H1 (cell line): Measurements from ENCODE around the gene ARHGAP15. TPM values are rescaled to one million over a fixed set of nuclear protein-coding genes. Genes with fewer than 3 reads are reported as not detected.

Source experiments
- CTCF ChIA-PET: fragments of 300-600 bp; sonication (Branson Sonifier 250); formaldehyde crosslinking; loops from one replicate; lab custom pipeline; 2021; ENCODE audit not compliant: partially characterized antibody; lab: Charles Lee
- POLR2A ChIA-PET: fragments of 300-600 bp; sonication (Branson Sonifier 250); formaldehyde crosslinking; loops from one replicate; lab custom pipeline; 2021; ENCODE audit warnings: inconsistent platforms; ENCODE audit not compliant: partially characterized antibody; lab: Charles Lee
- DNase-seq, 2 experiments: peaks; one replicate each; pipeline versions ENCODE4 v3.0.0 to v3.0.0-alpha.2; 2010 to 2022; ENCODE audit warnings: low spot score in 2 of 2, low read depth in 1 of 2, mixed read lengths in 1 of 2
- FAIRE-seq: peaks from 2 replicates; lab custom pipeline; 2011; peaks lifted over from hg19 to GRCh38; lab: Jason Lieb, UNC
- H2AFZ ChIP-seq: 2 replicates; pipeline ENCODE4 v1.8.1; 2012; ENCODE audit warnings: low read length, inconsistent platforms
- H2AK5ac ChIP-seq: 2 replicates; pipeline ENCODE4 v1.6.1; 2013; ENCODE audit warnings: low read depth, low read length
- H2BK120ac ChIP-seq: replicated peaks from 2 replicates; pipeline ENCODE3; 2013; ENCODE audit warnings: low read depth, low read length, inconsistent platforms
- H2BK12ac ChIP-seq: 2 replicates; pipeline ENCODE4 v1.6.1; 2013; ENCODE audit warnings: low read depth, low read length
- H2BK15ac ChIP-seq: 2 replicates; pipeline ENCODE4 v1.6.1; 2013; ENCODE audit warnings: low read length
- H2BK20ac ChIP-seq: 2 replicates; pipeline ENCODE4 v1.6.1; 2013; ENCODE audit warnings: low read length
- H2BK5ac ChIP-seq: 2 replicates; pipeline ENCODE4 v1.6.1; 2013; ENCODE audit warnings: low read depth, low read length
- H3K14ac ChIP-seq: 2 replicates; pipeline ENCODE4 v1.6.1; 2013; ENCODE audit warnings: inconsistent platforms; ENCODE audit not compliant: insufficient read length
- H3K18ac ChIP-seq: 2 replicates; pipeline ENCODE4 v1.6.1; 2013; ENCODE audit warnings: low read length; ENCODE audit errors: extremely low read depth
- H3K23ac ChIP-seq: 2 replicates; pipeline ENCODE4 v1.6.1; 2013; ENCODE audit warnings: inconsistent platforms; ENCODE audit not compliant: insufficient read length
- H3K23me2 ChIP-seq: 2 replicates; pipeline ENCODE4 v1.6.1; 2013; ENCODE audit warnings: low read depth, low read length
- H3K27ac ChIP-seq: 2 replicates; pipeline ENCODE4 v1.6.1; 2011; ENCODE audit warnings: low read depth, low read length, inconsistent platforms
- H3K27me3 ChIP-seq, 4 experiments: replicated peaks in 1 of 4; 1 replicate in 1 of 4; 2 replicates in 3 of 4; pipeline versions ENCODE4 v1.6.1 to v1.8.1; 2011 to 2013; ENCODE audit warnings: low read length in 3 of 4, mild to moderate bottlenecking in 3 of 4, inconsistent platforms in 2 of 4, mixed read lengths in 2 of 4, moderate library complexity in 1 of 4; ENCODE audit not compliant: control insufficient read depth in 3 of 4, insufficient read depth in 3 of 4; ENCODE audit errors: extremely low read depth in 1 of 4
- H3K36me3 ChIP-seq, 4 experiments: 2 replicates each; pipeline versions ENCODE4 v1.6.1 to v1.8.1; 2011 to 2013; ENCODE audit warnings: mild to moderate bottlenecking in 4 of 4, low read length in 3 of 4, moderate library complexity in 2 of 4, control low read depth in 1 of 4, inconsistent platforms in 1 of 4; ENCODE audit not compliant: insufficient read depth in 4 of 4, control insufficient read depth in 2 of 4
- H3K4ac ChIP-seq: replicated peaks from 2 replicates; pipeline ENCODE3; 2013; ENCODE audit warnings: low read length, low read depth, mixed read lengths, inconsistent platforms; ENCODE audit not compliant: insufficient read length
- H3K4me1 ChIP-seq, 4 experiments: replicated peaks in 1 of 4; 1 replicate in 1 of 4; 2 replicates in 3 of 4; pipeline versions ENCODE4 v1.6.1 to v1.8.1; 2011 to 2013; ENCODE audit warnings: low read length in 3 of 4, inconsistent platforms in 2 of 4, mixed read lengths in 1 of 4; ENCODE audit not compliant: insufficient read depth in 4 of 4, control insufficient read depth in 3 of 4
- H3K4me2 ChIP-seq, 2 experiments: 2 replicates each; pipeline versions ENCODE4 v1.6.1 to v1.8.1; 2011 to 2013; ENCODE audit warnings: low read depth in 2 of 2, low read length in 2 of 2, control low read depth in 1 of 2, inconsistent platforms in 1 of 2, mild to moderate bottlenecking in 1 of 2; ENCODE audit not compliant: insufficient read depth in 1 of 2
- H3K4me3 ChIP-seq, 4 experiments: fragments of 200-600, 300-600 bp in 1 of 4; sonication (generic), shearing (Covaris generic), sonication (Bioruptor Twin) in 1 of 4; 2 replicates each; pipeline versions ENCODE4 v1.5.1 to v1.8.1; 2011 to 2016; ENCODE audit warnings: low read length in 4 of 4, low read depth in 3 of 4, control low read depth in 2 of 4, inconsistent platforms in 2 of 4, mild to moderate bottlenecking in 2 of 4, mixed read lengths in 1 of 4, moderate library complexity in 1 of 4; ENCODE audit not compliant: insufficient read depth in 2 of 4; ENCODE audit errors: extremely low read depth in 1 of 4
- H3K56ac ChIP-seq: replicated peaks from 2 replicates; pipeline ENCODE3; 2013; ENCODE audit warnings: low read depth, mild to moderate bottlenecking, mixed read lengths, low read length, inconsistent platforms; ENCODE audit not compliant: insufficient read length
- H3K79me1 ChIP-seq: 2 replicates; pipeline ENCODE4 v1.6.1; 2013; ENCODE audit warnings: low read depth, low read length, control low read depth
- H3K79me2 ChIP-seq, 2 experiments: 2 replicates each; pipeline versions ENCODE4 v1.6.1 to v1.8.1; 2012 to 2013; ENCODE audit warnings: low read length in 2 of 2, mild to moderate bottlenecking in 2 of 2, inconsistent platforms in 1 of 2; ENCODE audit not compliant: insufficient read depth in 2 of 2, control insufficient read depth in 1 of 2
- H3K9ac ChIP-seq, 4 experiments: replicated peaks in 1 of 4; 1 replicate in 1 of 4; 2 replicates in 3 of 4; pipeline versions ENCODE4 v1.6.1 to v1.8.1; 2011 to 2013; ENCODE audit warnings: low read depth in 3 of 4, low read length in 3 of 4, control low read depth in 2 of 4, mild to moderate bottlenecking in 2 of 4, moderate library complexity in 2 of 4, inconsistent platforms in 1 of 4; ENCODE audit errors: extremely low read depth in 1 of 4
- H3K9me3 ChIP-seq, 2 experiments: 2 replicates each; pipeline versions ENCODE4 v1.6.1 to v1.8.1; 2012 to 2013; ENCODE audit warnings: mild to moderate bottlenecking in 2 of 2, moderate library complexity in 2 of 2, control low read depth in 1 of 2, inconsistent platforms in 1 of 2, low read depth in 1 of 2, low read length in 1 of 2, mixed read lengths in 1 of 2; ENCODE audit not compliant: insufficient read depth in 2 of 2
- H4K20me1 ChIP-seq, 2 experiments: replicated peaks in 1 of 2; 2 replicates each; pipeline versions ENCODE3 to v1.8.1; 2011 to 2013; ENCODE audit warnings: inconsistent platforms in 2 of 2, low read length in 2 of 2, mild to moderate bottlenecking in 1 of 2; ENCODE audit not compliant: insufficient read depth in 2 of 2, control insufficient read depth in 1 of 2
- H4K5ac ChIP-seq: 2 replicates; pipeline ENCODE4 v1.6.1; 2013; ENCODE audit warnings: low read length, low read depth, mixed read lengths, inconsistent platforms; ENCODE audit not compliant: insufficient read length
- H4K8ac ChIP-seq: 2 replicates; pipeline ENCODE4 v1.8.0; 2013; ENCODE audit warnings: mild to moderate bottlenecking, moderate library complexity, low read length, inconsistent platforms; ENCODE audit not compliant: insufficient read depth; ENCODE audit errors: extremely low read depth
- H4K91ac ChIP-seq: replicated peaks from 2 replicates; pipeline ENCODE3; 2013; ENCODE audit warnings: low read length, mixed read lengths, inconsistent platforms; ENCODE audit not compliant: insufficient read length
- BCL11A ChIP-seq, 2 experiments: IDR thresholded peaks; one replicate each; pipeline ENCODE4 v1.6.1; 2011; ENCODE audit warnings: low read depth in 2 of 2, low read length in 2 of 2, mild to moderate bottlenecking in 2 of 2
- CTBP2 ChIP-seq: IDR thresholded peaks from 2 replicates; pipeline ENCODE4 v1.7.0; 2011; ENCODE audit warnings: borderline replicate concordance, mild to moderate bottlenecking, moderate library complexity, mixed read lengths, low read length; ENCODE audit not compliant: insufficient read depth, insufficient read length
- EZH2 ChIP-seq: fragments of 200-600 bp; sonication (generic); IDR thresholded peaks from 2 replicates; pipeline ENCODE4 v1.7.1; 2012; ENCODE audit warnings: low read depth, mild to moderate bottlenecking, moderate library complexity, low read length, inconsistent platforms; ENCODE audit not compliant: severe bottlenecking
- NRF1 ChIP-seq: IDR thresholded peaks from 2 replicates; pipeline ENCODE4 v1.6.1; 2011; ENCODE audit warnings: mild to moderate bottlenecking, low read depth, low read length, improper control_type of control experiment
- POLR2A ChIP-seq, 2 experiments: IDR thresholded peaks; 1 replicate in 1 of 2; 2 replicates in 1 of 2; pipeline ENCODE4 v1.6.1; 2011; ENCODE audit warnings: low read depth in 2 of 2, low read length in 2 of 2, mild to moderate bottlenecking in 2 of 2; ENCODE audit errors: control extremely low read depth in 1 of 2
- POU5F1 ChIP-seq: IDR thresholded peaks from 2 replicates; pipeline ENCODE4 v1.6.1; 2011; ENCODE audit warnings: low read depth, mild to moderate bottlenecking, low read length, moderate library complexity
- RNF2 ChIP-seq: fragments of 200-900, 300-1000 bp; sonication (generic); IDR thresholded peaks from 2 replicates; pipeline ENCODE4 v1.7.1; 2016; ENCODE audit warnings: borderline replicate concordance, low read depth, mild to moderate bottlenecking, antibody characterized with exemption, low read length; ENCODE audit not compliant: poor library complexity, severe bottlenecking; ENCODE audit errors: missing control alignments
- SP2 ChIP-seq: IDR thresholded peaks from 2 replicates; pipeline ENCODE4 v1.6.1; 2012; ENCODE audit warnings: mild to moderate bottlenecking, low read length, inconsistent platforms
- SUZ12 ChIP-seq: fragments of 200-600 bp; sonication (generic); IDR thresholded peaks from 2 replicates; pipeline ENCODE4 v1.6.1; 2012; ENCODE audit warnings: mild to moderate bottlenecking, inconsistent platforms, low read length, moderate library complexity, mixed read lengths
- TBP ChIP-seq: IDR thresholded peaks from 2 replicates; pipeline ENCODE4 v1.6.1; 2011; ENCODE audit warnings: low read depth, low read length, improper control_type of control experiment
- YY1 ChIP-seq: IDR thresholded peaks from 2 replicates; pipeline ENCODE4 v1.6.1; 2011; ENCODE audit warnings: low read depth, mild to moderate bottlenecking, low read length
- WGBS, 2 experiments: shearing (Covaris generic) in 1 of 2; methylation state at CpG; one replicate each; pipeline versions ENCODE4 v1.1.6 to v1.1.7; 2013 to 2015; ENCODE audit warnings: low lambda C conversion rate in 2 of 2, mixed read lengths in 2 of 2, inconsistent platforms in 1 of 2, low coverage in 1 of 2, missing lambda C conversion rate in 1 of 2; ENCODE audit not compliant: insufficient replicate concordance in 2 of 2, insufficient coverage in 1 of 2, insufficient read length in 1 of 2; ENCODE audit errors: extremely low coverage in 1 of 2, missing lambda C conversion rate in 1 of 2; 5-methylcytosine and 5-hydroxymethylcytosine counted together
- polyA plus RNA-seq, 7 experiments: library from polyadenylated mRNA; depleted of rRNA in 3 of 7; stranded (reverse) in 5 of 7; unstranded in 2 of 7; fragments of >200 nt in 5 of 7; fragments of 200-250 nt in 2 of 7; gene quantifications; 1 replicate in 5 of 7; 2 replicates in 1 of 7; 4 replicates in 1 of 7; pipeline versions ENCODE4 v1.2.1 to v1.2.3, GENCODE V29; 2011 to 2013; ENCODE audit warnings: missing spikeins in 2 of 7, mixed read lengths in 2 of 7
- total RNA-seq: library from RNA; stranded (reverse); fragmentation: NEBNext Ultra II Directional; extraction: Animal tissue kit (Norgen Biotek cat#: 25700); gene quantifications from 2 replicates; pipeline ENCODE4 v1.2.1, GENCODE V29; 2021
- TF ChIP-seq, protein P1 (sequence below), 3 experiments: IDR thresholded peaks; 1 replicate in 2 of 3; 2 replicates in 1 of 3; pipeline versions ENCODE4 v1.5.1 to v1.6.1; 2011; ENCODE audit warnings: low read length in 3 of 3, mild to moderate bottlenecking in 3 of 3, inconsistent platforms in 2 of 3, low read depth in 1 of 3, moderate library complexity in 1 of 3; ENCODE audit not compliant: insufficient read depth in 1 of 3; ENCODE audit errors: control extremely low read depth in 1 of 3

Gene ARHGAP15
- total and polyA plus RNA-seq, 2 of the 8 experiments (the other 6 are each of a cell fraction or from before 2014, with no cell fraction given): not detected

DNA sequence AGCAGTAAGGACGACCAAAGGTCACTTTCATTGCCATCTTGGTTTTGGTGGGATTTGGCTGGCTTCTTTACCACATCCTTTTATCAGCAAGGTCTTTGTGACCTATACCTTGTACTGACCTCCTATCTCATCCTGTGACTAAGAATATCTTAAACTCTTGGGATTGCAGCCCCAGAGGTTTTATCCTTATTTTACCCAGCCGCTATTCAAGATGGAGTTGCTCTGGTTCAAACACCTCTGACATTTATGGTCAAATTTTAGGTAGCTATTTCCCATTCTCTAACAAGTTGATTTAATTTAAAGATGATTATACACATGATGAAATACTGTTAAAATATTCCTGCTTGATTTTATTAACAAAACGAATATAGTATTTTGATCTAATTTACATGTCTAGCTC lies 326.1 kb downstream of the ARHGAP15 start:
- Histone ChIP-seq H3K56ac (no peak overlapping the region), H3K18ac (no peak overlapping the region), H3K4ac (no peak overlapping the region), H3K23me2 (no peaks in the 10 kb centered on the region), H3K79me1 (no peaks in the 10 kb centered on the region), H3K23ac (no peak overlapping the region), H2BK12ac (no peak overlapping the region), H3K4me1 (no peaks in the 10 kb centered on the region), H2BK20ac (no peak overlapping the region), H3K27me3 (no peaks in the 10 kb centered on the region), H4K8ac (no peak overlapping the region), H4K91ac (no peak overlapping the region), H4K20me1 (no peaks in the 10 kb centered on the region), H2AFZ (no peak overlapping the region), H3K9ac (no peak overlapping the region), H3K4me3 (no peak overlapping the region), H3K9me3 (no peaks in the 10 kb centered on the region), H2BK5ac (no peak overlapping the region), H4K5ac (no peak overlapping the region), H2BK15ac (no peak overlapping the region), H3K36me3 (no peaks in the 10 kb centered on the region), H3K27ac (no peak overlapping the region), H2AK5ac (no peak overlapping the region), H3K79me2 (no peaks in the 10 kb centered on the region), H2BK120ac (no peak overlapping the region), H3K14ac (no peak overlapping the region), H3K4me2 (no peak overlapping the region)
- no peak for FAIRE-seq
- CTCF ChIA-PET: no interaction called here
- WGBS, 2 experiments: 88% methylated on average over 3 of the region's 3 CpGs; no CpG with 5 or more reads in 1 of the 2 experiments
- POLR2A ChIA-PET: no interaction called here
- no peak for DNase-seq
- TF ChIP-seq RNF2 (no peak), TBP (no peak), SUZ12 (no peak), POLR2A (IDR thresholded peaks at IDR 0.05; ENCODE audit: control extremely low read depth in 1 of 2, low read depth in 2 of 2, low read length in 2 of 2) (no peak), CTBP2 (no peak), YY1 (no peak), BCL11A (IDR thresholded peaks at IDR 0.05; ENCODE audit: low read depth in 2 of 2, low read length in 2 of 2) (no peak), NRF1 (no peak), POU5F1 (no peak), EZH2 (no peak), SP2 (no peak)
- TF ChIP-seq, protein P1, sequence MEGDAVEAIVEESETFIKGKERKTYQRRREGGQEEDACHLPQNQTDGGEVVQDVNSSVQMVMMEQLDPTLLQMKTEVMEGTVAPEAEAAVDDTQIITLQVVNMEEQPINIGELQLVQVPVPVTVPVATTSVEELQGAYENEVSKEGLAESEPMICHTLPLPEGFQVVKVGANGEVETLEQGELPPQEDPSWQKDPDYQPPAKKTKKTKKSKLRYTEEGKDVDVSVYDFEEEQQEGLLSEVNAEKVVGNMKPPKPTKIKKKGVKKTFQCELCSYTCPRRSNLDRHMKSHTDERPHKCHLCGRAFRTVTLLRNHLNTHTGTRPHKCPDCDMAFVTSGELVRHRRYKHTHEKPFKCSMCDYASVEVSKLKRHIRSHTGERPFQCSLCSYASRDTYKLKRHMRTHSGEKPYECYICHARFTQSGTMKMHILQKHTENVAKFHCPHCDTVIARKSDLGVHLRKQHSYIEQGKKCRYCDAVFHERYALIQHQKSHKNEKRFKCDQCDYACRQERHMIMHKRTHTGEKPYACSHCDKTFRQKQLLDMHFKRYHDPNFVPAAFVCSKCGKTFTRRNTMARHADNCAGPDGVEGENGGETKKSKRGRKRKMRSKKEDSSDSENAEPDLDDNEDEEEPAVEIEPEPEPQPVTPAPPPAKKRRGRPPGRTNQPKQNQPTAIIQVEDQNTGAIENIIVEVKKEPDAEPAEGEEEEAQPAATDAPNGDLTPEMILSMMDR (IDR thresholded peaks at IDR 0.05; ENCODE audit: control extremely low read depth in 1 of 3, insufficient read depth in 1 of 3, low read depth in 1 of 3, low read length in 3 of 3): no peak
